Kidney tubule cell (primary cell): ENCODE measurements around the gene MAP3K19.
"Not testable (repeated sequence)": the region's sequence is repeated elsewhere in the genome, so short reads cannot be mapped to it uniquely, and the experiment has no call there.

Experiments
- DNase-seq: peaks from one replicate; pipeline ENCODE4 v3.0.0-alpha.2; 2018; ENCODE audit warnings: low spot score

MAP3K19 gene

DNA sequence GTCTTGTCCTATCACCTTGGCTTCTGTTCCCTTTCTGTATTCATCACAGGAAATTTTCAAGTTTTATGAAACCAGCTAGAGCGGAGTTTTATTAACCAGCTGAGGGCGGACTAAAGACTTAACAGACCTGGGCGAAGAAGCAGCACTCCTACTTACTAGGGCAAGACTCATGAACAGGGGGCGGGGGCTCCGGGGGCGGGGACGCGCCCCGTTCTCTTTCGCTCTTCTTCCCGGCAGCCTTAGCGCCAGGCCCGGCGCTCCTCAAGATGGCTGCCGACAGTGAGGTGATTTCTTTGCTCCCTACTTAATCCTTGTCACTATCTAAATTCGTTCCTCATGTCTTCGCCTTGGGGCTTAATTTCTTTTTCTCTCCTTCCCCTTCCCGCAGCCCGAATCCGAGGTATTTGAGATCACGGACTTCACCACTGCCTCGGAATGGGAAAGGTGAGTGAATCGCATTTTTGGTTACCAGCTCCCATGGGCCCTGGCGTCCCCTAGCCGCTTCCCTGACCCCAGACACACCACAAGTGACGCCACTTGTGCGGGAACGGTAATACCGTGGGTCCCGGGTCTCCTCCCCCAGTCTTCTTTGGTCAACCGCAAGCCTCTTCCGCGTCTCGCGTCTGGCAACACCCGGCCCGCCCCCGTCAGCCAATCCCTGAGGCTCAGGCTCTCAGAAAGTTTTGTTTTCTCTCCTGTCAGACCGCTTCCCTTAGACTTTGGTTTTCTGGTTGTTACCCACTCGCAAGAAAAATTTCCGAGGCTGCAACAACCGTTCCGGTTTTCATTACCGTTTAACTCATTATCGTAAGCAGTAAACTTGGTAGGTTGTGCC, 5.0 kb upstream of the MAP3K19 start, which contains the start of gene RAB3GAP1:
Gene RAB3GAP1, plus strand, starts transcription at position 251 of the 835 bp plus-strand sequence. Its CDS starts 16 bp downstream, at position 267.
- peak; percentile 87 for DNase-seq

DNA sequence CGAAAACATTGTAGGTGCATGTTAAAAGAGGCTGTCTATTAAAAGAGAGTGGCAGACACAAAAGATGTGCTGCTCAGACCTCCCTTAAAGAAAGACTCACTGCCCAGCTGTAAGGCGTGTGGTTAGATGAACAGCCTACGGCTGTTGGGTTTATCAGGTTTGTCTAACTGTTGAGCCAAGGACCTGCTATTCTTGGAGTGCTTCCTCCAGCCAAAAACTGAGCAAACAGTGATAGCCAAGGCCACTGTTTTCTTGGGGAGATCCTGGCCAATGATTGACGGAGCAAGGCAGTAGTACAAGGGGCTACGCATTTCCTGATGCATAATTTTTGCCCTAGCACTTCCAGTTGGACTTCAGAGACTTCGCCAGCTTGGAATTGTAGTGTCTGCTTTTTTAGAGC, 3.4 kb upstream of the MAP3K19 start:
- DNase-seq = no peak

DNA sequence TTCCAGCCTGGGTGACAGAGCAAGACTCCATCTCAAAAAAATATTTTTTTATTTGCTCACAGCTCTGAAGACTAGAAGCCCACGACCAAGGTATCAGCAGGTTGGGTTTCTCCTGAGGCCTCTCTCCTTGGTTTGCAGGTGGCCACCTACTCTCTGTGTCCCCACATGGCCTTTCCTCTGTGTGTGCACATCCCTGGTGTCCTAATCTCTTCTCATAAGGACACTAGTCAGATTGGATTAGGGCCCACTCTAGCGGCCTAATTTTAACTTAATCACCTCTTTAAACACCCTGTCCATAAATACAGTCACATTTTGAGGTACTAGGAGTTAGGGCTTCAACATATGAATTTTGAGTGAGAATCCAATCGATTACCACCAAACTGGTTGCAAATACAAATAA, 2.9 kb upstream of the MAP3K19 start:
- DNase-seq = no peak

DNA sequence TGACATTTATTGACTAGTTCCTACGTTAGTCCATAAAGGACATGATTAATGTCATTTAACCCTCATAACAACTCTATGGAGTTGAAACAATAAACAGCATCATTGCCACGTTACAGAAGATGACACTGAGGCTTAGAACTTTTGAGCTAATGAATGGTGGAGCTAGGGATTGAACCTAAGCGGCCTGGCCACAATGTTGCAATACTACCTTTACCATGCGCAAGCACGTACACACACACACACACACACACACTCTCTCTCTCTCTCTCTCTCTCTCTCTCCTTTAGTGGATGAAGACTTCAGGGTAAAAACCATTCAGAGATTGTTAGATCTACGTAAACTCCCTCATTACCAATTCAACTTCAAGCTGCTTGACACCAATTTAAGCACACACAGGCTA, 875 bp upstream of the MAP3K19 start:
- no peak for DNase-seq

DNA sequence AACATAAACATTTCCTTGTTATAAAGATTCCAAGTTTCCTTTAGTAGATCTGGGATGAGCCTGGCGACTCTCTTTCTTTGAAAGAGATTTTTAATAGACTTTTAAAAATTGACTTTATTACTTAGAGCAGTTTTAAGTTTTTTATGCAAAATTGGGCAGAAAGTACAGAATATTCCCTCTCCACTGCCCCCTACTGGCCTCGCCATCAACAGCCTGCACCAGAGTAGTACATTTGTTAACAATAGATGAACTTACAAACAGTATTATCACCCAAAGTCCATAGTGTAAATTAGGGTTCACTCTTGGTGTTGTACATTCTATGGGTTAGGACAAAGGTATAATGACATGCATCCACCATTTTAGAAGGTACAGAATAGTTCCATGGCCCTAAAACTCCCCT, 3.9 kb downstream of the MAP3K19 start:
- no peak for DNase-seq

DNA sequence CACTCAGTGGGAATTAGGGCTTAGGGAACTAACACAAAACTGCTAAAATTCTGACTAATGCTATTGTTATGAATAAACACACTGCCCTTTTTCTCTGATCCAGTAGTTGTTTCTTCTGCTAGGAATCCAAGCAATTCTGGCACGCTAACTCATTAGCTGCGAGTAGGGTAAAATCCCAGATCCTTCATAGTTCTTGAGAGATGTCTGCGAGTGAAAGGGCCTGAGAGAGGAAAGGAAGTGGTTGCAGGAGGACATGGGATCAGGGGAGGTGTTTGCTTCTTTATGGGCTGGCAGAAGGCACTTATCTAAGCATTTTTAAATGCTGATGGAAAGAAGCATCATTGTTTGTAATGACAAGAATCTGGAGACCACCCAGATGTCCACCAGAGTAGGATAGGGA, 9.4 kb downstream of the MAP3K19 start:
- peak; percentile 7 for DNase-seq

DNA sequence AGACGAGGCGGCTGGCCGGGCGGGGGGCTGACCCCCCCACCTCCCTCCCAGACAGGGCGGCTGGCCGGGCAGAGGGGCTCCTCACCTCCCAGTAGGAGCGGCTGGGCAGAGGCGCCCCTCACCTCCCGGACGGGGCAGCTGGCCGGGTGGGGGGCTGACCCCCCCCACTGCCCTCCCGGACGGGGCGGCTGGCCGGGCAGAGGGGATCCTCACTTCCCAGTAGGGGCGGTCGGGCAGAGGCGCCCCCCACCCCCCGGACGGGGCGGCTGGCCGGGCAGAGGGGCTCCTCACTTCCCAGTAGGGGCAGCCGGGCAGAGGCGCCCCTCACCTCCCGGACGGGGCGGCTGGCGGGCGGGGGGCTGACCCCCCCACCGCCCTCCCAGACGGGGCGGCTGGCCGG, 14.0 kb downstream of the MAP3K19 start:
- DNase-seq = not testable (repeated sequence)

DNA sequence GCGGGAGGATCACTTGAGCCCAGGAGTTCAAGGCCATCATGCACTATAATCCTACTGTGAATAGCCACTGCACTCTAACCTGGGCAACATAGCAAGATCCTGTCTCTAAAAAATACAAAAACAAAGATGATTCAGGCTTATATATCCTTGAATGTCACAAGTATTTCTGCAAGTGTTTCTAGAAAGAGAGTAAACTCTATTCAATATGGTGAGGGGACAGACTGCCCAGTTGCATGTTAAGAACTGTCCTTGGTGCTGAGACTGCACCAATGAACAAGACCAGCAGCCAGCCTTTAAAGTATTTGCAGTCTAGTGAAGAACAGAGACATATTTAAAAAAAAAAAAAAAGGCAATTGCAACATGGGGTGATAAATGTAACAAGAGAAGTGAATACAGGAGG, 16.4 kb downstream of the MAP3K19 start:
- peak; percentile 22 for DNase-seq

DNA sequence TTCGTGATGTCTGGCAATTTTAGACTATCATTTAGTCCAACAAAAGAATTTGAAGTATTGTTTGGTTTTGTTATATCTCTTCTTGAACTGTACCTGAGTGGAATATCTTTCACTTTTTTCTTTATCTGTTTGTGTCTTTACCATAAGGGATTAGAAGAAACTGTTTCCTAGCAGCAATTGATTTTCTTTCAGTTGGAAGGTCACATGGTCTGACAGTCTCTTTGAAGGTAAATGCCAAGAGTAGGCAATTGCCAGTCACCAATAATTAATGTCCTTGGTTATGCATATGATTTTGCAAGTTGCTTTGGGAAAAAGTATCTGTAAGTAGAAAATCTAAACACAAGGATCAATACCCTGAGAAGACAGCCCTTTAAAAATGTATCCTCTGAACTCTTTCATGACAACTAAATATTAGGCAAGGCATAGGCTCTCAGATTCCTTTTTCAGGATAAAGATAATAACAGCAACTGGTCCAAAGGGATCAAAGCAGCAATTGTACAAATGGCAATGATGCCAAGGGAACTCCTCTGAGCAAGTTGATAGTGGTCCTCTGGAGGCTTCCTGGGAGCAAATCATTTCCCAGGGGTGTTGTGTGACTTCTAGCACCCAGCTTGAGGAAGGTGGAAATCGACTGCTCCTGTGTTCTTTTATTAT, 17.6 kb downstream of the MAP3K19 start:
- DNase-seq = no peak

DNA sequence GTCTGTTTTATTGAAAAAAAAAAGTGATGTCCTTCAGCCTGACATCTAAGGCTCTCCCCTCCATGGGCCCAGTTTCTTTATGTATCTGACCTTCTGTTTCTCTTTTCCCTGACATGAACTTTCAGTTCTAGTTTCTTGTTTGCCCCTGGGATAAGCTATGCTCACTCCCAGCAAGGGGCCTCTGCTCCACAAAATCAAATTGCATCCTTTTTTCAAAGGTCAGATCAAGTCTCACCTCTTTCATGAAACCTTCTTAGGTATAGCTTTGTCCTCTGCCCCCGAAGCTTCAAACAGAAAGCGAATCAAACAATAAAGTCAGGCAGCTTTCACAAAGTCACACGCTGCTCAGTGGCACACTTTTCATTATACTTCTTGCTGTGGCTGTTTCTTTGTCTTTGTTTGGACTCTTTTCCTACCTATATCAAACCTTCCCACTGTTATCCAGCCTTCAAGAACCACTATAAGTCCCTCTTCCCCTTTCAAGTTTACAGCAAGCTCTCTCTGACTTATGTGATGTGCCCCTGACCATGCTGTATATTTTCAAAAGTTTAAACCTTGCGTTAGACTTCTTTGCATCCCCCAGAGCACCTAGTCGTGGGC, 23.3 kb downstream of the MAP3K19 start:
- no peak for DNase-seq

DNA sequence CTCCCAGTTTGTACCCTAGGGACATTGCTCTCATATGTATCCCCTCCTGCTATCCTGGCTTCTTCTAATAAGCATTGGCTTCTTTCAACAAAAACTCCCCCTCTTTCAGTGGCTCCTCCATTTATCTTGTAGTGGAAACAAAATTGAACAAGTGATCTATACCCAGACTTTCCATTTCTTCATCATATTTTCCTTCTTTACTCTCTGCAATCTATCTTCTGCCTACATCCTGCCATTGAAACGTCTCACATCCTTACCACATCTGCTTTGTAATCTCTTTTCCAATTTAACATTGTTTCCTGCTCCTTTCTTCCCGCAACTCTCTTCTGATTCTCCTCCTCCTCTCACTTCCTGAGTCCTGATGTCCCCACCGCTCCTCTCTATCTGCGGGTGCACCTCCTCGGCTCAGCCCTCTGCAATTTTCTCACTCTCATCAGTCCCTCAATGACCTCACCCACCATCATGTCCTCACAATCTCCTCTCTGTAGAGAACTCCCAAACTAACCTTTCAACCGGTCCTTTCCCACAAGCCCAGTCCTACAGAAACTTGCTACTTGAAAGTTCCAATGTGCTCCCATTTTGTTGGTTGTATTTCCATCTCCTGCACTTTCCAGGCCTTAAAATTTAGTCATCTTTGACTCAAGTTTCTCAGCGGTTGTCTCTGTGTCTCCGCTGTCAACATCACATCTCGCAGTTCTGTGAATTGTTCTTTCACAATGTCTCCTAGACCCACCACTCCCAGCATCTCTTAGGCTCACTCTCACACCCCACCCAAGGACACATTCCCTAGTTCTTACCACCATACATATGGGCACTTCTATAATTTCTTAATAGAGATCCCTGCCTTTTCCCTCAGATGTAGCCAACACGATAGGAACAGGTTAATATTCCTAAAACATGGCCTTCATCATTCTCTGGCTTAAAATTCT, 24.0 kb downstream of the MAP3K19 start:
- DNase-seq = no peak

DNA sequence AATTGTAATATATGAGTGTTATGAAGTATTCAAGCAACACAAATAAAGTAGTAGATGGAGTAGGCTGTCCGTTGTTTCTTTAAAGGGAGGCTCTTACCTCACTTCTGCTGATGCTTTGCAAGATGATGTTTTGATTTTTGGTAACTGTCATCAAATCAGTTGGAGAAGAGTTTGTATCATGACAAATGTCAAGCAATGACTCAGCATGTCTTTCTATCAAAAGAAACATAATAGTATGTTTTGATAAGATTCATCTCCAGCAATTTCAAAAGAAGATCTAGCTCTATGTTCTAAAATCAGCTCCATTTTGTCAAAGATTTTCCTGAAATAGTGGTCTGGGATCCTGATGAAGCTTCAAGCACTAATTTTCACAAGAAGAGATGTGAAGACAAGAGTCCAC, 25.6 kb downstream of the MAP3K19 start:
- no peak for DNase-seq

DNA sequence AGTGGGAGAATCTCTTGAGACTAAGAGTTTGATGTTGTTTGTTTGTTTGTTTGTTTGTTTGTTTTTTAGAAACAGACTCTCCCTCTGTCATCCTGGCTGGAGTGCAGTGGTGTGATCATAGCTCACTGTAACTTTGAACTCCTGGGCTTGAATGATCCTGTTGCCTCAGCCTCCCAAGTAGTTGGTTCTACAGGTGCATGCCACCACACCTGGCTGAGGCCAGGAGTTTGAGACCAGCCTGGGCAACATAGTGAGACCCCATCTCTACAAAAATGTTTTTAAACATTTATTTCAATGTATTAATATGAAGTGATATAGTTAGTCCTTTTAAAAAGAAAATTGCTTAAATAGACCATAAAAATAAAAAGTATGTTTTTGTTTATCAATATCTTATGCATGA, 35.6 kb downstream of the MAP3K19 start:
- no peak for DNase-seq

DNA sequence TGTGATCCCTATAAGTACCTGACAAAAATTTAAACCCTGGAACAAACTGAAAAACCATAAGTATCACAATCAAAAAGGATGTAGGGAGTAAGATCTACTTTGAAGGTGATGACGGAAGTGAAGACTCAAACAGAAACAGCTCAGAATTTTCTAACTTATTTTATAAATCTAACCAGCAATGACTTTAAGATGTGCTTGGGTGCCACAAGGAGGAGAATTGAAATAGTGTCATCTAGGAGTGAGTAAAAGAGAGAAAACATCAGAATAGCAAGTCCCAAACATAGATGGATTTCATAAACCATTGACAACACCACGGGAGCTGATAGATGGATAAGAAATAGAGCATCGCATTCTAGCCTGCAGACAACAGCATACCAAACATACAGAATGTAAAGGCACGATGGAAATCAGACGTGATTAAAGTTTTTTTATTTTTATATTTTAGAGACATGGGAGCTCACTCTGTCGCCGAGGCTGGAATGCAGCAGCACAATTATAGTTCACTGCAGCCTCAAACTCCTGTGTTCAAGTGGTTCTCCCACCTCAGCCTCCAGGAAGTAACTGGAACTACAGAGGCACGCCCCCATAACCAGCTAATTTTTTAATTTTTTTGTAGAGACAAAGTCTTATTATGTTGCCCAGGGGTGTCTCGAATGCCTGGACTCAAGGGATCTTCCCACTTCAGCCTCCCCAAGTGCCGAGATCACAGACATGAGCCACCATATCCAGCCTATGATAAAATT, 36.9 kb downstream of the MAP3K19 start:
- DNase-seq = no peak

DNA sequence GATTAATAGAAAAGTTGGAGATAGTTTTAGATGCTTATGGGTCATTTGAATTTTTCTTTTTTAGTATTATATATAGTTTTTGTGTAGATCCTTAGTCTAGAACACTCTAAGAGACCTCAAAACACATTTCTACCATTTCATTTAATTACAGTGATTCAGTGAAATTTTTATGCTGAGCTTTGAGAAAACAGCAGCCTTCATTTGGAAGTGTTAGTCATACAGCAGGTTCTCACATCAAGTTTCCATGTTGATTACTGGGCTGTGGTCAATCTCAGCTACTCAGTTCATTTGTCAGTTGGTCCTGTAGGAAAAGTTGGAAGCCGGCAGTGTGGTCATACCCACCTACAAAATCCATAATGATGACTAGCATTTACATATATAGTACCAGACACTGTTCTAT, 37.9 kb downstream of the MAP3K19 start:
- no peak for DNase-seq

DNA sequence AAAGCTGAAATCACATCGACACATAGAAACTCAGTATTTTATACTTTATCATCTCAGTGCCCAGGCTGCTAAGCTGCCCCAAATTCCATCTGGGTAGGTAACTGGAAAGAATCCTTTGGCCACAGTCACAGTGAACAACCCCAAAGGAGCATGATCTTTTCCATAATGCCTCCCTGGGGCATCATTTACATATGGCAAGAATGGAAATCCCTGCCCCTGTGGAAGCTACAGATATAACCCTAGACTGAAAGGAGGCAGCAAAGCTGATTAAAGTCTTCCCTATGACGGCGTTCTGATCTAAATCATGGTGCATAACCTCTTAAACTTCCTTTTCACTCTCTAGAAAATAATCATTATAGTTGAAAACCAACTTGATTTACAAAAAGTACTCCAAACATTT, 41.5 kb downstream of the MAP3K19 start:
- DNase-seq = no peak

DNA sequence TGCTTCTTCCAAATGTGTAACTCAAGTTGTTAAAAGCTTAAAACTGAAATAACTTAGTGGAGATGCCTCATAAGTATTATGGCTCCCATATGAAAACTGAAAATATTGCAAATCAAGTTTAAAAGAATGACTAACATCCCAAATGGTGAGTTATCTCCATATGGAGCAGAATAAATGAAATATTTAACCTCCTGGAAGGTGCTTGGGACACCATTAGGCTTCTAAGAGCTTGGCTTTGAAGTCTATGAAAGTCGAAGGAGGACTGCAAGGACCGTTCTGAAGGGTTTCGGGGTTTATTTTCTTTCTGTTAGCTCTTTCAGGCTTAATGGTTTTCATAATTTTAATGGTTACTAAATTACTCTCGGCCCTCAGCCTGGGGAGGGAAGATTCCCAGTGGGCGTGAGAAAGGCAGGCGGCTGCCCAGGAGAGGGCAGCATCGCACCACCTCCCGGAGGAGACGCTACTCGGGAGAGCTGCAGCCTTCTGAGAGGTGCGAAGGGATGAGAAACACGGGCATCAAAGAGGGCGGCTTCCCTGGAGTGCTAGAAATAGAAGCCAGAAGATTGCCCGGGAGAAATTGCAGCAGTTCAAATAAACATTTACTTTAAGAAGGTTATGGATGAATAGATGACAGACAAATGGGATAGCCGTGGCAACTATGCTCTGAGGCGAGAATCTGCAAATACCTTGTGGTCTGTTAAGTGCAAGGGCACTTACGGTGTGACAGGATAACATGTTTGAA, 43.1 kb downstream of the MAP3K19 start:
- DNase-seq = peak; percentile 74

DNA sequence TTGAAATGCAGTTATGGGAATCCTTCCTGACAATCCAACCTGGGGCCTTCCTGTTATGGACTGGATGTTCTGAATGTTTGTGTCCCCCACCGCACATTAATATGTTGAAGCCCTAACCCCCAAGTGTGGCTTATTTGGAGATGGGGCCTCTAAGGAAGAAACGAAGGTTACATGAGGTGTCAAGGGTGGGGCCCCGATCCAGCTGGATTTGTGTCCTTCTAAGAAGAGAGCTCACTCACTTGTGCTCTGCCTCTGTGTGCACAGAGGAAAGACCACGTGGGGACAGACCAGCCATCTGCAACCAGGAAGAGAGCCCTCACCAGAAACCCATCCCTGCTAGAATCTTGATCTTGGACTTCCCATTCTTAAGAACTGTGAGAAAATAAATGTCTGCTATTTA, 44.4 kb downstream of the MAP3K19 start:
- no peak for DNase-seq

DNA sequence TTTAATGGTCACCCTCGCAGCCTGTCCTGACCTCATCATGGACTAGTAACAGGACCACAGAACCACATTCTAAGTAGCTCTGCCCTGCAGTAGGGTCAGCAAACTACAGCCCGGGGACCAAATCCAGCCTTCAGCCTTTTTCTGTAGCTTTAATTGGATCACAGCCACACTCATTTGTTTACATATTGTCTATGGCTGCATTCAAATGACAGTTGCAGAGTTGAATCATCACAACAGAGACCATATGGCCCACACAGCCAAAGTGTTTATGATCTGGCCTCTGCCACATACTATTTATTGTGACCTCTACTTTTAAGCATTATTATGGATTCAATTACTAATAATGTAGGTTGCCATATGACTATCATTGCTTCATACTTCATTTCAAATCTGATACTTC, 47.7 kb downstream of the MAP3K19 start:
- DNase-seq = no peak

DNA sequence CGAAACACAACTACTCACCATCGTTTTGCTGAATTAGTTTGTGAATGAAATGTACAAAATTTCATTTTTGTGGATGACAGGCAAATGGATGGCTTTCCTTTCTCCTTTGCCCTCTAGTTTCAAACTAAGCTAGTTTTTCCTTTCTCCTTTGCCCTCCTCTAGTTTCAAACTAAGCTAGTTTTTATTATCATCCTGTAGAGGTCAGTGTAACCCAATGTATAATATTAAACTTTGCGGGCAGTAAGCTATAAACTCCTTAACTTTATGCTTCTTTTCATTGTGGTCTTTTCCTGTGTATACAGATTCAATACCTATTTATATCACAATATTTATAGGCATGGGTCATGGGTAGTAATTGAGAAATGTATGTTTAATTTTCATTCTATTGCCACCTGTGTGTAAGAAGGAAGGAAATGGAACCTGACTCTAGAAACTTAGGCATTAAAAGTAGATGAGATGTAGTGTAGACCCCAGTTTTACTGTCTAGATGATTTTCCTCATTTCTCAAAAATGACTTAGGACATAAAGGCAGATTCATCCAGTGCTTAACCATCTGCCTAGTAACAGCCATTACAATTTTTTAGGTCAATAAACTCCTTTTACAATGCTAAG, 58.1 kb downstream of the MAP3K19 start:
- peak; percentile 41 for DNase-seq
